A549 (cell line): Measurements from ENCODE around the gene ACADVL.

Experiments
- CTCF ChIP-seq: fragments of >200 bp; sonication (Bioruptor Twin); formaldehyde crosslinking; IDR thresholded peaks from 3 replicates; pipeline ENCODE4 v1.5.1; 2016
- EP300 ChIP-seq, 2 experiments: fragments of >200 bp; sonication (Bioruptor Twin); formaldehyde crosslinking; IDR thresholded peaks; 2 replicates in 1 of 2; 3 replicates in 1 of 2; pipeline ENCODE4 v1.6.1; 2016 to 2017
- HDAC2 ChIP-seq: fragments of 200-600 bp; sonication (generic); IDR thresholded peaks from 2 replicates; pipeline ENCODE4 v1.6.1; 2016
- MAZ ChIP-seq: fragments of 150-350 bp; IDR thresholded peaks from 2 replicates; pipeline ENCODE4 v1.6.1; 2014; ENCODE audit warnings: antibody characterized with exemption, low read depth, low read length, borderline replicate concordance
- NR3C1 ChIP-seq: fragments of >200 bp; sonication (Bioruptor Twin); formaldehyde crosslinking; IDR thresholded peaks from 3 replicates; pipeline ENCODE4 v1.6.1; 2017
- POLR2A ChIP-seq: IDR thresholded peaks from 2 replicates; pipeline ENCODE4 v1.6.1; 2012; ENCODE audit warnings: mild to moderate bottlenecking, low read length
- RAD21 ChIP-seq, 2 experiments: fragments of >200 bp in 1 of 2; sonication (Bioruptor Twin) in 1 of 2; formaldehyde crosslinking in 1 of 2; IDR thresholded peaks in 1 of 2; conservative IDR thresholded peaks in 1 of 2; 2 replicates in 1 of 2; 3 replicates in 1 of 2; pipeline ENCODE4 v1.6.1; 2012 to 2018; ENCODE audit warnings: inconsistent platforms in 1 of 2
- RARB ChIP-seq: fragments of 250-450 bp; sonication (Bioruptor Pico); IDR thresholded peaks from 2 replicates; pipeline ENCODE4 v1.8.0; 2021; ENCODE audit warnings: mild to moderate bottlenecking, moderate library complexity
- RCOR1 ChIP-seq: fragments of 150-350 bp; IDR thresholded peaks from 2 replicates; pipeline ENCODE4 v1.6.1; 2014; ENCODE audit warnings: antibody characterized with exemption, low read length, low read depth
- RFX5 ChIP-seq: fragments of 450-650 bp; IDR thresholded peaks from 2 replicates; pipeline ENCODE4 v1.7.1; 2014; ENCODE audit warnings: antibody characterized with exemption, mild to moderate bottlenecking, moderate library complexity
- ZC3H11A ChIP-seq: fragments of 450-650 bp; IDR thresholded peaks from 2 replicates; pipeline ENCODE4 v1.6.1; 2014; ENCODE audit warnings: antibody characterized with exemption, mild to moderate bottlenecking

DNA sequence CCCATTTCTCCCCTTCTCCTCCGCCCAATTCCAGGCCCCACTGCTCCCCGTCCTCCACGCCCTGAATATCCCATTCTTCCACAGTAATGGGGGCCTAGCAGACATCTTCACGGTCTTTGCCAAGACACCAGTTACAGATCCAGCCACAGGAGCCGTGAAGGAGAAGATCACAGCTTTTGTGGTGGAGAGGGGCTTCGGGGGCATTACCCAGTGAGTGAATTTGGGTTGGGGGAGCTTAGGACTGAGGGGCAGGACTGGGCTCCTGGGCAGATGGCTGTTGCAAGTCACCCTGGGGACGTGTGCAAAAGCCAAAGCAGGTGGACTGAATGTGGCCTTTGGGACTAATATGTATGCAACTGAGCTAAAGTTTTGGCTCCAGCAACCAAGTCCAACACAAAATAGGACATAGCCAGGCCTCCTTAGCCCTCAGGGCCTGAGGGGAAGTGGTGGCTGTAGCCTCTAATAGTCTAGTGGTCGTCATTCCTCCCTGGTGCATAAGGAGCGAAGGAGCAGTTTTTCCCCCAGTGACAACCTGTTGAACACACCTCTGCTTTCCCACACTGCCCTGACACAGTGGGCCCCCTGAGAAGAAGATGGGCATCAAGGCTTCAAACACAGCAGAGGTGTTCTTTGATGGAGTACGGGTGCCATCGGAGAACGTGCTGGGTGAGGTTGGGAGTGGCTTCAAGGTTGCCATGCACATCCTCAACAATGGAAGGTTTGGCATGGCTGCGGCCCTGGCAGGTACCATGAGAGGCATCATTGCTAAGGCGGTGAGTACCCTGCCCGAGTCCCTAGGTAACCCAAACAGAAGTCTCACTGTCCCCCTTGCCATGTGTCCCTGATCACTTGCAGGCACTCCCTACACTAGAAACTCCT, 2.6 kb downstream of the ACADVL start:
- TF ChIP-seq POLR2A (0 out of 2 replicates have a peak, but pooled peaks have one; percentile 4), CTCF (no peak), EP300 (IDR thresholded peaks at IDR 0.05) (no peak), HDAC2 (no peak), ZC3H11A (no peak), RFX5 (no peak), NR3C1 (no peak), RARB (CRISPR knock-in tag) (no peak), MAZ (no peak), RAD21 (conservative IDR thresholded peaks at IDR 0.05 in 1 of 2, IDR thresholded peaks at IDR 0.05 in 1 of 2) (no peak), RCOR1 (no peak)
